Keratinocyte (primary cell): ENCODE results near the gene UBE2V1. TPM values are rescaled to one million over a fixed set of nuclear protein-coding genes. Genes with fewer than 3 reads are reported as not detected.

Experiments used
- DNase-seq: peaks from one replicate; pipeline ENCODE4 v3.0.0-alpha.2; 2011; ENCODE audit warnings: low read depth, missing footprints, low spot score
- FAIRE-seq: peaks from 2 replicates; lab custom pipeline; 2011; peaks lifted over from hg19 to GRCh38; lab: Jason Lieb, UNC
- H2AFZ ChIP-seq: 2 replicates; pipeline ENCODE4 v1.6.0; 2012; ENCODE audit warnings: low read length, control low read depth, inconsistent platforms; ENCODE audit not compliant: control insufficient read depth
- H3K27ac ChIP-seq: 2 replicates; pipeline ENCODE4 v1.5.1; 2011; ENCODE audit warnings: low read length; ENCODE audit not compliant: control insufficient read depth, insufficient read depth
- H3K27me3 ChIP-seq: 3 replicates; pipeline ENCODE4 v1.6.0; 2011; ENCODE audit warnings: low read length; ENCODE audit not compliant: control insufficient read depth, insufficient read depth; ENCODE audit errors: extremely low read depth
- H3K36me3 ChIP-seq, 2 experiments: 2 replicates in 1 of 2; 3 replicates in 1 of 2; pipeline ENCODE4 v1.5.1; 2011; ENCODE audit warnings: low read length in 2 of 2, mild to moderate bottlenecking in 1 of 2; ENCODE audit not compliant: control insufficient read depth in 2 of 2, insufficient read depth in 2 of 2; ENCODE audit errors: extremely low read depth in 1 of 2
- H3K4me1 ChIP-seq: 3 replicates; pipeline ENCODE4 v1.5.1; 2011; ENCODE audit warnings: low read length; ENCODE audit not compliant: control insufficient read depth, insufficient read depth; ENCODE audit errors: extremely low read depth
- H3K4me2 ChIP-seq: 3 replicates; pipeline ENCODE4 v1.6.0; 2011; ENCODE audit warnings: low read depth, low read length; ENCODE audit not compliant: control insufficient read depth, insufficient read depth; ENCODE audit errors: extremely low read depth
- H3K4me3 ChIP-seq, 3 experiments: fragments of 200-600 bp in 1 of 3; sonication (generic) in 1 of 3; 2 replicates in 2 of 3; 3 replicates in 1 of 3; pipeline ENCODE4 v1.5.1; 2011 to 2016; ENCODE audit warnings: low read length in 3 of 3, mild to moderate bottlenecking in 3 of 3, control low read depth in 2 of 3, inconsistent platforms in 1 of 3, low read depth in 1 of 3, mixed read lengths in 1 of 3, mixed run types in 1 of 3, moderate library complexity in 1 of 3; ENCODE audit not compliant: control insufficient read depth in 2 of 3, insufficient read depth in 2 of 3; ENCODE audit errors: extremely low read depth in 1 of 3
- H3K79me2 ChIP-seq: 2 replicates; pipeline ENCODE4 v1.6.0; 2012; ENCODE audit warnings: low read length; ENCODE audit not compliant: control insufficient read depth, insufficient read depth
- H3K9ac ChIP-seq: 3 replicates; pipeline ENCODE4 v1.6.0; 2011; ENCODE audit warnings: low read length; ENCODE audit not compliant: control insufficient read depth, insufficient read depth; ENCODE audit errors: extremely low read depth
- H3K9me1 ChIP-seq: 3 replicates; pipeline ENCODE4 v1.6.0; 2011; ENCODE audit warnings: low read length; ENCODE audit not compliant: control insufficient read depth, insufficient read depth; ENCODE audit errors: extremely low read depth
- H3K9me3 ChIP-seq: 2 replicates; pipeline ENCODE4 v1.5.1; 2012; ENCODE audit warnings: low read depth, low read length; ENCODE audit not compliant: control insufficient read depth
- H4K20me1 ChIP-seq: 3 replicates; pipeline ENCODE4 v1.6.0; 2011; ENCODE audit warnings: low read length; ENCODE audit not compliant: control insufficient read depth, insufficient read depth; ENCODE audit errors: extremely low read depth
- EZH2 ChIP-seq: IDR thresholded peaks from one replicate; pipeline ENCODE4 v1.6.1; 2012; ENCODE audit warnings: inconsistent platforms, mild to moderate bottlenecking, low read length, moderate library complexity
- dilution Hi-C: fragments of 300-500 bp; cut with MboI; formaldehyde crosslinking; loops from one replicate; pipeline ENCODE4 v1.7.0; 2020; ENCODE audit warnings: low sequenced_read_pairs; ENCODE audit not compliant: extremely low pct_ligation_motif_present
- polyA plus RNA-seq, 5 experiments: library from polyadenylated mRNA; depleted of rRNA in 3 of 5; stranded (reverse) in 3 of 5; stranded (forward) in 1 of 5; unstranded in 1 of 5; fragments of >200 nt; gene quantifications; 1 replicate in 1 of 5; 2 replicates in 3 of 5; 3 replicates in 1 of 5; pipeline versions ENCODE4 v1.2.1 to v1.2.3, GENCODE V29; 2011 to 2012; ENCODE audit warnings: missing spikeins in 2 of 5, low read depth in 1 of 5, low replicate concordance in 1 of 5
- TF ChIP-seq, protein P1 (sequence below), 3 experiments: IDR thresholded peaks in 1 of 3; conservative IDR thresholded peaks in 1 of 3; optimal IDR thresholded peaks in 1 of 3; 2 replicates in 2 of 3; 3 replicates in 1 of 3; pipeline versions ENCODE3 to v1.5.1; 2011; ENCODE audit warnings: low read length in 3 of 3, mild to moderate bottlenecking in 3 of 3, moderate library complexity in 2 of 3, control low read depth in 1 of 3, inconsistent platforms in 1 of 3; ENCODE audit not compliant: insufficient read depth in 2 of 3; ENCODE audit errors: extremely low read depth in 1 of 3

UBE2V1 gene
- polyA plus RNA-seq, 1 donor (not counting 4 experiments of a cell fraction or from before 2014, with no cell fraction given) = 117 TPM

DNA sequence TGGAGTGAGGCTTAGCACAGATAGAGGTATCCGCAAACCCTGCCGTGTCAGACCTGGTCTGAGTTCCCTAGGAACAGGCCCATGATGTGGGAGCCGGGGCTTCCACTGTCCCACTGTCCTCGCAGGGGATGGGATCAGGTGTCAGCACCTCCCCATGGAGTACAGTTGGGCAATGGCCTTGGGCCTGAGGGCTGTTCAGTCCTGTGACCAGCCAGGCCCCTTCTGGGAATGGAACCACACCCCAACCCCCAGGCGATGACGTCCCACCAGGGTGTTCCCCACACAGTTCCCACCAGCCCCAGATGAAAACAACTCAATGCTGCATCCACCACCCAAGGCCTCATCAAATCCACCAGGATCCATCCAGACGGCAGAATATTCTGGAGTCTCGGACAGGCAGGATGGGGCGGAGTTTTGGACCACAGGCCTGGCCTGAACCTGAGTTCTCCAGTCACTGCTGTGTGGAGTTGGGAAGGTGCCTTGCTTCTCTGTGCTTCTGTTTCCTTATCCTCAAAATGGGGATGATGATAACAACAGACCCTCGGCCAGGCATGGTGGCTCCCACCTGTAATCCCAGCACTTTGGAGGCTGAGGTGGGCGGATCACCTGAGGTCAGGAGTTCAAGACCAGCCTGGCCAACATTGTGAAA is 62.2 kb downstream of the UBE2V1 start:
- H2AFZ ChIP-seq = no peak overlapping the region
- H3K36me3 ChIP-seq = no peaks in the 10 kb centered on the region
- H3K4me2 ChIP-seq = no peak overlapping the region
- FAIRE-seq (no peak), DNase-seq (no peak)
- dilution Hi-C loops = no loop called here
- no peaks in the 10 kb centered on the region for H3K9me1 ChIP-seq
- no peaks in the 10 kb centered on the region for H3K9me3 ChIP-seq
- no peaks in the 10 kb centered on the region for H3K4me1 ChIP-seq
- no peaks in the 10 kb centered on the region for H3K79me2 ChIP-seq
- H3K27me3 ChIP-seq = peaks cover 16% of the 10 kb centered on the region
- no peak overlapping the region for H3K27ac ChIP-seq
- no peaks in the 10 kb centered on the region for H4K20me1 ChIP-seq
- TF ChIP-seq, protein P1, sequence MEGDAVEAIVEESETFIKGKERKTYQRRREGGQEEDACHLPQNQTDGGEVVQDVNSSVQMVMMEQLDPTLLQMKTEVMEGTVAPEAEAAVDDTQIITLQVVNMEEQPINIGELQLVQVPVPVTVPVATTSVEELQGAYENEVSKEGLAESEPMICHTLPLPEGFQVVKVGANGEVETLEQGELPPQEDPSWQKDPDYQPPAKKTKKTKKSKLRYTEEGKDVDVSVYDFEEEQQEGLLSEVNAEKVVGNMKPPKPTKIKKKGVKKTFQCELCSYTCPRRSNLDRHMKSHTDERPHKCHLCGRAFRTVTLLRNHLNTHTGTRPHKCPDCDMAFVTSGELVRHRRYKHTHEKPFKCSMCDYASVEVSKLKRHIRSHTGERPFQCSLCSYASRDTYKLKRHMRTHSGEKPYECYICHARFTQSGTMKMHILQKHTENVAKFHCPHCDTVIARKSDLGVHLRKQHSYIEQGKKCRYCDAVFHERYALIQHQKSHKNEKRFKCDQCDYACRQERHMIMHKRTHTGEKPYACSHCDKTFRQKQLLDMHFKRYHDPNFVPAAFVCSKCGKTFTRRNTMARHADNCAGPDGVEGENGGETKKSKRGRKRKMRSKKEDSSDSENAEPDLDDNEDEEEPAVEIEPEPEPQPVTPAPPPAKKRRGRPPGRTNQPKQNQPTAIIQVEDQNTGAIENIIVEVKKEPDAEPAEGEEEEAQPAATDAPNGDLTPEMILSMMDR (optimal IDR thresholded peaks at IDR 0.05 in 1 of 3, IDR thresholded peaks at IDR 0.05 in 1 of 3, conservative IDR thresholded peaks at IDR 0.05 in 1 of 3; ENCODE audit: extremely low read depth in 1 of 3, insufficient read depth in 2 of 3, low read length in 3 of 3) = no peak
- no peak for TF ChIP-seq EZH2
- H3K4me3 ChIP-seq = no peak overlapping the region
- H3K9ac ChIP-seq = no peak overlapping the region

GRCh38 chr20:50050214-50050613 is 62.7 kb downstream of the UBE2V1 start:
- Histone ChIP-seq H3K9ac (no peak overlapping the region), H3K9me3 (no peaks in the 10 kb centered on the region), H3K79me2 (no peaks in the 10 kb centered on the region), H3K4me2 (no peak overlapping the region), H4K20me1 (no peaks in the 10 kb centered on the region), H3K4me1 (no peaks in the 10 kb centered on the region), H3K9me1 (no peaks in the 10 kb centered on the region), H3K36me3 (no peaks in the 10 kb centered on the region), H2AFZ (no peak overlapping the region), H3K27ac (no peak overlapping the region), H3K27me3 (peaks cover 16% of the 10 kb centered on the region), H3K4me3 (no peak overlapping the region)
- FAIRE-seq = no peak
- dilution Hi-C loops = no loop called here
- TF ChIP-seq, protein P1 (optimal IDR thresholded peaks at IDR 0.05 in 1 of 3, IDR thresholded peaks at IDR 0.05 in 1 of 3, conservative IDR thresholded peaks at IDR 0.05 in 1 of 3; ENCODE audit: extremely low read depth in 1 of 3, insufficient read depth in 2 of 3, low read length in 3 of 3) = no peak
- no peak for TF ChIP-seq EZH2
- no peak for DNase-seq
